Astrocyte of the hippocampus (primary cell): ENCODE measurements around the gene DDO.

Experiments
- DNase-seq: peaks from one replicate; pipeline ENCODE4 v3.0.0; 2011; ENCODE audit warnings: low read depth, low spot score

Gene DDO

GRCh38 chr6:110342759-110343158 is 72.6 kb downstream of the DDO start:
- no peak for DNase-seq
